HG02763 (cell line): ENCODE data around the gene LECT2.

ENCODE experiments used
- ATAC-seq: cut with Tn5 transposase; IDR thresholded peaks from one replicate; pipeline ENCODE4 v1.9.1; 2021; ENCODE audit warnings: mild to moderate bottlenecking, moderate library complexity; ENCODE audit not compliant: unreplicated experiment

Gene LECT2

GRCh38 chr5:135941711-135942110, 13.1 kb downstream of the LECT2 start:
- no peak for ATAC-seq

- no peak for ATAC-seq
These were observed 17.4 kb downstream of the LECT2 start for GRCh38 chr5:135937245-135937911.

- no peak for ATAC-seq
These were observed 19.8 kb downstream of the LECT2 start for GRCh38 chr5:135934939-135935338.

GRCh38 chr5:135930949-135931295, 23.9 kb downstream of the LECT2 start:
- ATAC-seq: no peak

GRCh38 chr5:135930029-135930948, 24.5 kb downstream of the LECT2 start:
- ATAC-seq: no peak

- no peak for ATAC-seq
These were observed 33.4 kb downstream of the LECT2 start for GRCh38 chr5:135921388-135921787.

- no peak for ATAC-seq
These were observed 34.6 kb downstream of the LECT2 start for GRCh38 chr5:135920199-135920598.

- ATAC-seq: no peak
These were observed 38.0 kb downstream of the LECT2 start for GRCh38 chr5:135916638-135917263.

GRCh38 chr5:135915466-135916001, 39.2 kb downstream of the LECT2 start:
- ATAC-seq: no peak

GRCh38 chr5:135913713-135914626, 40.8 kb downstream of the LECT2 start:
- no peak for ATAC-seq

GRCh38 chr5:135905144-135905543, 49.6 kb downstream of the LECT2 start:
- no peak for ATAC-seq

GRCh38 chr5:135901633-135902032, 53.1 kb downstream of the LECT2 start:
- no peak for ATAC-seq

GRCh38 chr5:135900276-135900675, 54.5 kb downstream of the LECT2 start:
- no peak for ATAC-seq

- no peak for ATAC-seq
These were observed 56.1 kb downstream of the LECT2 start for GRCh38 chr5:135898651-135899050.
